HEK293T (cell line): ENCODE results near the gene C13orf42.
"Not testable (repeated sequence)": the region's sequence is repeated elsewhere in the genome, so short reads cannot be mapped to it uniquely, and the experiment has no call there.

Source experiments
- CTCF ChIA-PET: fragments of 350-600 bp; formaldehyde crosslinking; extraction: SDS; loops from one replicate; lab custom pipeline; 2021; ENCODE audit warnings: antibody characterized with exemption, inconsistent platforms; lab: Yijun Ruan, JAX
- POLR2A ChIA-PET: fragments of 350-600 bp; formaldehyde crosslinking; extraction: SDS; loops from one replicate; lab custom pipeline; 2020; ENCODE audit warnings: antibody characterized with exemption, inconsistent platforms; lab: Yijun Ruan, JAX
- DNase-seq: peaks from one replicate; pipeline ENCODE4 v3.0.0; 2012; ENCODE audit warnings: mixed read lengths; ENCODE audit errors: extremely low spot score
- ARNT ChIP-seq: fragments of 450-650 bp; IDR thresholded peaks from 2 replicates; pipeline ENCODE4 v1.6.1; 2017; ENCODE audit warnings: mild to moderate bottlenecking
- BHLHE40 ChIP-seq: fragments of 450-650 bp; IDR thresholded peaks from 2 replicates; pipeline ENCODE4 v1.6.1; 2016; ENCODE audit warnings: mild to moderate bottlenecking, moderate library complexity, borderline replicate concordance
- CTBP1 ChIP-seq: fragments of 450-650 bp; IDR thresholded peaks from 2 replicates; pipeline ENCODE4 v1.6.1; 2016; ENCODE audit warnings: borderline replicate concordance
- ELF4 ChIP-seq: fragments of 450-650 bp; IDR thresholded peaks from 2 replicates; pipeline ENCODE4 v1.6.1; 2017; ENCODE audit warnings: antibody characterized with exemption
- FOXA1 ChIP-seq: fragments of 450-650 bp; IDR thresholded peaks from 2 replicates; pipeline ENCODE4 v1.6.1; 2016; ENCODE audit warnings: mild to moderate bottlenecking
- FOXK2 ChIP-seq: fragments of 450-650 bp; IDR thresholded peaks from 2 replicates; pipeline ENCODE4 v1.6.1; 2016; ENCODE audit warnings: mild to moderate bottlenecking
- FOXM1 ChIP-seq: fragments of 450-650 bp; IDR thresholded peaks from 2 replicates; pipeline ENCODE4 v1.6.1; 2017; ENCODE audit warnings: mild to moderate bottlenecking, borderline replicate concordance
- HDGF ChIP-seq: fragments of 450-650 bp; IDR thresholded peaks from 2 replicates; pipeline ENCODE4 v1.6.1; 2017; ENCODE audit warnings: antibody characterized with exemption, borderline replicate concordance
- L3MBTL2 ChIP-seq: fragments of 450-650 bp; conservative IDR thresholded peaks from 2 replicates; pipeline ENCODE4 v1.6.1; 2016; ENCODE audit warnings: mild to moderate bottlenecking
- LEF1 ChIP-seq: fragments of 450-650 bp; IDR thresholded peaks from 2 replicates; pipeline ENCODE4 v1.6.1; 2017; ENCODE audit warnings: mild to moderate bottlenecking, borderline replicate concordance
- NFRKB ChIP-seq: fragments of 450-650 bp; IDR thresholded peaks from 2 replicates; pipeline ENCODE4 v1.6.1; 2016; ENCODE audit warnings: mild to moderate bottlenecking, moderate library complexity
- SP1 ChIP-seq: fragments of 450-650 bp; IDR thresholded peaks from 2 replicates; pipeline ENCODE4 v1.6.1; 2017
- SUZ12 ChIP-seq: fragments of 450-650 bp; IDR thresholded peaks from 2 replicates; pipeline ENCODE4 v1.6.1; 2016; ENCODE audit warnings: mild to moderate bottlenecking
- TARDBP ChIP-seq: fragments of 450-650 bp; IDR thresholded peaks from 2 replicates; pipeline ENCODE4 v1.6.1; 2016
- ZNF384 ChIP-seq: fragments of 450-650 bp; IDR thresholded peaks from 2 replicates; pipeline ENCODE4 v1.6.1; 2016
- TF ChIP-seq, protein P1 (sequence below): fragments of 450-650 bp; IDR thresholded peaks from 2 replicates; pipeline ENCODE4 v1.6.1; 2016

Gene C13orf42

DNA sequence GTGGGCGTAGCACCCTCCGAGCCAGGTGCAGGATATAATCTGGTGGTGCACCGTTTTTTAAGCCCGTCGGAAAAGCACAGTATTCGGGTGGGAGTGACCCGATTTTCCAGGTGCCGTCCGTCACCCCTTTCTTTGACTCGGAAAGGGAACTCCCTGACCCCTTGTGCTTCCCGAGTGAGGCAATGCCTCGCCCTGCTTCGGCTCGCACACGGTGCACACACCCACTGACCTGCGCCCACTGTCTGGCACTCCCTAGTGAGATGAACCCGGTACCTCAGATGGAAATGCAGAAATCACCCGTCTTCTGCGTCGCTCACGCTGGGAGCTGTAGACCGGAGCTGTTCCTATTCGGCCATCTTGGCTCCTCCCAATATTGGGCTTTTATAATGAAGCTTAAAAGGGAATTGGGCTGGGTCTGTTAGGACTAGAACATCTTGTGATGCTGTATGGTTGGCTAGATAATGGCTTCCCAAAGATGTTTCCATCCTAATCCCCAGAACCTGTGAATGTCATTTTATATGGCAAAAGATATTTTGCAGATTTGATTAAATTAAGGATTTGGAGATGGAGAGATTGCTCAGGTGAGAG, 30.5 kb downstream of the C13orf42 start:
- POLR2A ChIA-PET, CTCF ChIA-PET, DNase-seq: not testable (repeated sequence)
- TF ChIP-seq L3MBTL2 (peak; percentile 71; the same call in 1 of the 2 replicates), NFRKB (peak; percentile 41; the same call in 1 of the 2 replicates)

DNA sequence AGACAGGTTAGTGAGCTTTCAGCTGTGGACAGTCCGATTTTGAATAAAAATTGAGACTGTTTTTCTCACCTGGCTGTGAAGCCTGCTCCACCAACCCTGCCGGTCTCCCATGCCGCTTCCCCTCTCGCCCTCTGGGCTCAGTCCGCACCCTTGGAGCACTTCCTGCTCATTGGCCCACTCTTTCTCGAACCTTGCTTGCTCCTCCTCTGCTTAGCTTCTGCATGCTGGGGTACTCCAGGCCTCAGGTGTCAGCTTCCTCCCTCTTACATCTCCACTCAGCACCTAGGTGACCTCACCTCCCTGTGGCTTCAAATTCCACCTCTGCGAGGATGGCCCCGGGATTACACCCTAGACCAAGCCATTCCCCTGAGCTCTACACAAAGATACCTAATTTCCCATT, 39.6 kb downstream of the C13orf42 start:
- TF ChIP-seq HDGF: no peak
- no peak for TF ChIP-seq LEF1
- TF ChIP-seq TARDBP: no peak
- no peak for TF ChIP-seq NFRKB
- TF ChIP-seq BHLHE40: no peak
- TF ChIP-seq CTBP1: no peak
- no peak for TF ChIP-seq FOXM1
- TF ChIP-seq FOXK2: no peak
- TF ChIP-seq L3MBTL2: no peak
- TF ChIP-seq ELF4: no peak
- CTCF ChIA-PET: no interaction called here
- POLR2A ChIA-PET: no interaction called here
- DNase-seq: no peak

DNA sequence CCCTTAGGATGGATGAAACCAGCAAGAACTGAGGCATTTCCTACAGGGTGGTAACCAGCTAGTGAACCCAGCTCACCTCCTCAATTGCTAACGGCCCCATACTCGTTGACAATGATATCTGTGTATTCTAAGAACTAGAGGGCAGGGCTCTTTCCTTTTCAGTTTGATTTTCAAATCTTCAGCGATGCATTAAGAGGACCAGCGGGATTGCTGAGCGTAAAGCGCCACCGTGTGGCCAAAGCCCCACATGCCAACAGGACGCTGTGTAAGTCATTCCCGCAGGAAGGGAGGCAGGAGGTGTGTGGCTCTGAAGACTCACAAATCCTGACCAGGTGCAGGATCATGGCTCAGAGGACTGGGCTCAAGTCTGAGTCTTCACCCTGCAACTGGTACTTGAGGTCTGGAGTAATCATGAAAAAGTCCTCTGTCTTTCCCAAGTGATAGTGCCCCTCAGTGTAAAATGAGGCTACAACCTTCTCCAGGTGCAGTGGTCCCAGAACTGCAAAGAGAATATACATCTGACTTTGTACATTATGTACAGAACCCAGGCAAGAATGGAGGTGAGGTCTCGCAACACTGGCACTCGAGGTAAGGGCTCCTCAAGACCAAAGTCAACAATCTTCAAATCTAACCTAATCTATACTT, 40.9 kb downstream of the C13orf42 start:
- ChIA-PET POLR2A (no interaction called here), CTCF (interaction anchor here (1.5 to 1.7 kb wide), 2 partner anchors 158 to 1093 kb away, joined by 6 to 11 read pairs; no protein-coding TSS in a partner anchor)
- no peak for TF ChIP-seq SUZ12
- TF ChIP-seq ARNT: no peak
- TF ChIP-seq ZNF384: no peak
- no peak for TF ChIP-seq LEF1
- TF ChIP-seq NFRKB: no peak
- no peak for TF ChIP-seq FOXK2
- no peak for TF ChIP-seq TARDBP
- TF ChIP-seq SP1: no peak
- no peak for TF ChIP-seq FOXM1
- TF ChIP-seq FOXA1: no peak
- no peak for TF ChIP-seq ELF4
- TF ChIP-seq BHLHE40: no peak
- TF ChIP-seq, protein P1, sequence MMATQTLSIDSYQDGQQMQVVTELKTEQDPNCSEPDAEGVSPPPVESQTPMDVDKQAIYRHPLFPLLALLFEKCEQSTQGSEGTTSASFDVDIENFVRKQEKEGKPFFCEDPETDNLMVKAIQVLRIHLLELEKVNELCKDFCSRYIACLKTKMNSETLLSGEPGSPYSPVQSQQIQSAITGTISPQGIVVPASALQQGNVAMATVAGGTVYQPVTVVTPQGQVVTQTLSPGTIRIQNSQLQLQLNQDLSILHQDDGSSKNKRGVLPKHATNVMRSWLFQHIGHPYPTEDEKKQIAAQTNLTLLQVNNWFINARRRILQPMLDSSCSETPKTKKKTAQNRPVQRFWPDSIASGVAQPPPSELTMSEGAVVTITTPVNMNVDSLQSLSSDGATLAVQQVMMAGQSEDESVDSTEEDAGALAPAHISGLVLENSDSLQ: no peak
- TF ChIP-seq HDGF: no peak
- TF ChIP-seq CTBP1: no peak
- no peak for TF ChIP-seq L3MBTL2
- DNase-seq: peak; percentile 75

DNA sequence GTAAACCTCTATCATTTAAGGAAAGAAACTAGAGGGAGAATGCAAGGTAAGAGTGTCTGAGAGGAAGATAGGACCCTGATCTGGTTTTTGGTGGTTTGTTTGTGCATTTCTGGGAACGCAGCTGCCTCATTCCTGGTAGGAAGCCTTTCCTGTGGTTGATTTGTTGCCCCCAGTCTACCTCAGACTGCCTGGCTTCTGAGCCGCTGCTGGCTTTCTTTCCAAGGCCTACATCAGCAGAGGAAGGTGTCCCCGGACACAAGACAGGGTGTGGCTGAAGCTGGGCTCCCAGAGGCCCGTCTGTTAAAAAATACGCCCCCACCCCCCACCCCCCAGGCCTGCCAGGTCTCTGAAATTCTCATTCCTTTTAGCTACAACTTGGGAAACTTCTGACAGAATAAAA, 42.6 kb downstream of the C13orf42 start:
- ChIA-PET CTCF (interaction anchor here (1.5 to 1.7 kb wide), 2 partner anchors 157 to 1091 kb away, joined by 6 to 11 read pairs; no protein-coding TSS in a partner anchor), POLR2A (no interaction called here)
- no peak for TF ChIP-seq HDGF
- no peak for TF ChIP-seq SP1
- TF ChIP-seq SUZ12: no peak
- TF ChIP-seq, protein P1: no peak
- no peak for TF ChIP-seq FOXK2
- no peak for TF ChIP-seq ELF4
- TF ChIP-seq FOXM1: no peak
- no peak for TF ChIP-seq LEF1
- TF ChIP-seq NFRKB: no peak
- TF ChIP-seq FOXA1: no peak
- no peak for TF ChIP-seq BHLHE40
- TF ChIP-seq ZNF384: no peak
- TF ChIP-seq CTBP1: no peak
- TF ChIP-seq ARNT: no peak
- no peak for TF ChIP-seq TARDBP
- no peak for TF ChIP-seq L3MBTL2
- DNase-seq: no peak

DNA sequence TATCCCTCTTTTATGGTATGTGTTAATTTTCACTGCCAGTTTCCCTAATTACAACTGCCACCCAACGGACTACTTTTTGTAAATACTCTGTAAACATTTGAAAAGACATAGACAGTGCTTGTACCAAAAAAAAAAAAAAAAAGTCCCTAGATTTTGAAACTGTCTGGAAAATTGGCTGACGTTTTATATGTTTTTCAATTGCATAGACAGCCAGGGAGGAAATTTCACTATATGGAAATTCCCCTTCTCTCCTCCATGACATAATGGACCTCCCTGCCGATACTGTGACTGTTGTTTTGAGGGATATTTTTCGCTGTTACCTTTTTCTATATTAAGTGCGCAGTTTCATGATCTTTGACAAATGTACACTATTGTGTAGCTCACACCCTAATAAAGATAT, 43.4 kb downstream of the C13orf42 start:
- CTCF ChIA-PET: interaction anchor here (0.6 kb wide), 1 partner anchor 85 kb away, joined by 4 read pairs; no protein-coding TSS in a partner anchor
- POLR2A ChIA-PET: no interaction called here
- no peak for DNase-seq
- TF ChIP-seq BHLHE40: no peak
- no peak for TF ChIP-seq SP1
- TF ChIP-seq ARNT: no peak
- no peak for TF ChIP-seq ELF4
- no peak for TF ChIP-seq FOXA1
- TF ChIP-seq, protein P1: no peak
- no peak for TF ChIP-seq CTBP1
- TF ChIP-seq TARDBP: no peak
- no peak for TF ChIP-seq HDGF
- TF ChIP-seq FOXM1: no peak
- no peak for TF ChIP-seq L3MBTL2
- TF ChIP-seq FOXK2: no peak
- TF ChIP-seq SUZ12: no peak

DNA sequence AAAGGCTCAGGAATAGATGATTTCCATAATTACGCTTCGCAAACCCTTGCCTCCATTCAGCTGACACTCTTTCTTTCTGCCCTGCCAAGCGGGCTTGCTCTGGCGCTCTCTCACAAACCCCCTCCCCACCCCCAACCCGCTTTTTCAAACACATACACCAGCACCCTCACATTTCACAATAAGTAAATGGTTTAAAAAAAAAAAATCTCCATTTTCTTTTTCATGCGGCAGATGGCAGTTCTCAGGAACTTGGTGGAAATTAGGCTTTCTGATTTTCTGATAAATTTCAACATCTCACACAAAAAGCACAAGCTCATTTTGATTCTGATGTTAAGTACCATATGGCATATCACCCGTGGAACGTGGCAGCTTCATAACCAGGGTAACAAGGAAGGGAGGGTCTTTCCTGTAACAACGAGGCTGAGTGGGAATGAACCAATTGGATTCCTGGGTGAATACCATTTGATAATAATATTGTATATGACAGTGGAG, 43.8 kb downstream of the C13orf42 start:
- no peak for TF ChIP-seq ZNF384
- TF ChIP-seq CTBP1: no peak
- no peak for TF ChIP-seq L3MBTL2
- no peak for TF ChIP-seq FOXK2
- TF ChIP-seq ARNT: no peak
- no peak for TF ChIP-seq TARDBP
- TF ChIP-seq SUZ12: no peak
- TF ChIP-seq NFRKB: no peak
- no peak for TF ChIP-seq LEF1
- no peak for TF ChIP-seq FOXM1
- TF ChIP-seq BHLHE40: no peak
- TF ChIP-seq SP1: no peak
- no peak for TF ChIP-seq ELF4
- TF ChIP-seq HDGF: no peak
- TF ChIP-seq FOXA1: no peak

More for the DNA sequence above, 43.8 kb downstream of the C13orf42 start:
- POLR2A ChIA-PET: no interaction called here
- CTCF ChIA-PET: interaction anchor here (0.6 kb wide), 1 partner anchor 85 kb away, joined by 4 read pairs; no protein-coding TSS in a partner anchor
- DNase-seq: no peak
